ENCODE measurements around the gene SVIL.

Gene SVIL

DNA sequence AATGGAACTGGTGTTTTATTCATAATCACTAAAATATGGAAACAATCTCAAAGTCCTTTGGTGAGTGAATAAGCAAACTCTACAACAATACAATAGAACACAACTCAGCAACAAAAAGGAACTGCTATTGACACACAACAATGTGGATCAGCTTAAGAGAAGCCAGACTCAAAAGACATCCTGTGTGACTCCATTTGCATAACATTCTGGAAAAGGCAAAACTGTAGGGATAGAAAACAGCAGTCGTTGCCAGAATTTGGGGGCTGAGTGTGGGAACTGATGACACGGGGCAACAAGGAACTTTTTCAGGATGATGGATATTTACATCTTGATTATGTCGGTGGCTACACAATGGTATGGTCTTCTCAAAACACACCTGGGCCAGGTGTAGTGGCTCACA is 32.4 kb upstream of the SVIL start:
- Histone ChIP-seq H3K27ac (peak overlapping the region; percentile 65), H3K9me3 (no peaks in the 10 kb centered on the region), H3K4me1 (ENCODE audit: control insufficient read depth in 1 of 2, insufficient read depth in 1 of 2, low read depth in 1 of 2, low read length in 1 of 2) (peaks cover 4 to 14% of the 10 kb centered on the region in 2 experiments), H3K4me3 (ENCODE audit: low read depth in 1 of 2, low read length in 1 of 2) (no peak overlapping the region), H3K36me3 (peaks cover 3% of the 10 kb centered on the region), H3K27me3 (no peaks in the 10 kb centered on the region)
- TF ChIP-seq, protein P1, sequence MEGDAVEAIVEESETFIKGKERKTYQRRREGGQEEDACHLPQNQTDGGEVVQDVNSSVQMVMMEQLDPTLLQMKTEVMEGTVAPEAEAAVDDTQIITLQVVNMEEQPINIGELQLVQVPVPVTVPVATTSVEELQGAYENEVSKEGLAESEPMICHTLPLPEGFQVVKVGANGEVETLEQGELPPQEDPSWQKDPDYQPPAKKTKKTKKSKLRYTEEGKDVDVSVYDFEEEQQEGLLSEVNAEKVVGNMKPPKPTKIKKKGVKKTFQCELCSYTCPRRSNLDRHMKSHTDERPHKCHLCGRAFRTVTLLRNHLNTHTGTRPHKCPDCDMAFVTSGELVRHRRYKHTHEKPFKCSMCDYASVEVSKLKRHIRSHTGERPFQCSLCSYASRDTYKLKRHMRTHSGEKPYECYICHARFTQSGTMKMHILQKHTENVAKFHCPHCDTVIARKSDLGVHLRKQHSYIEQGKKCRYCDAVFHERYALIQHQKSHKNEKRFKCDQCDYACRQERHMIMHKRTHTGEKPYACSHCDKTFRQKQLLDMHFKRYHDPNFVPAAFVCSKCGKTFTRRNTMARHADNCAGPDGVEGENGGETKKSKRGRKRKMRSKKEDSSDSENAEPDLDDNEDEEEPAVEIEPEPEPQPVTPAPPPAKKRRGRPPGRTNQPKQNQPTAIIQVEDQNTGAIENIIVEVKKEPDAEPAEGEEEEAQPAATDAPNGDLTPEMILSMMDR (IDR thresholded peaks at IDR 0.05) = no peak

DNA sequence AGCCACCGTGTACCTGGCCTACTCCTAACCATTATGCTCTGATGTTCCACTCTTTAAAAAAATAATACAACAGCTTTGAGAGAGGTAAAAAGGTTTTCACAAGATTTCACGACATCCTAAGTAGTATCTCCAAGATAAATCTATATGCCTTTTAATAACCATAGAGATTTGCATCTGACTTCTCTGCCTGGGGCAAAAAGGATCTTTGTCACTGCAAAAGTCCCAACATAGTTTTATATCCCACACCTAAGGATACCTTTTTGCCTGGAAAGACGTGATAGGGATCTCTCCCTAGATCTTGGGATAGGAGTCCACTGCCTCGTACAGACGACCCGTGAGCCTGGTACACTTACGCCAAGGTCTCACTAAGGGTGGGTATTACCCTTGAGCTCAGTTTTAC is 31.4 kb upstream of the SVIL start:
- no peak overlapping the region for H3K4me3 ChIP-seq (ENCODE audit: low read depth in 1 of 2, low read length in 1 of 2)
- H3K4me1 ChIP-seq (ENCODE audit: control insufficient read depth in 1 of 2, insufficient read depth in 1 of 2, low read depth in 1 of 2, low read length in 1 of 2) = peaks cover 8 to 17% of the 10 kb centered on the region in 2 experiments
- TF ChIP-seq, protein P1 (IDR thresholded peaks at IDR 0.05) = no peak
- H3K27ac ChIP-seq = peak overlapping the region; percentile 65
- no peaks in the 10 kb centered on the region for H3K9me3 ChIP-seq
- peaks cover 3% of the 10 kb centered on the region for H3K36me3 ChIP-seq
- no peaks in the 10 kb centered on the region for H3K27me3 ChIP-seq

DNA sequence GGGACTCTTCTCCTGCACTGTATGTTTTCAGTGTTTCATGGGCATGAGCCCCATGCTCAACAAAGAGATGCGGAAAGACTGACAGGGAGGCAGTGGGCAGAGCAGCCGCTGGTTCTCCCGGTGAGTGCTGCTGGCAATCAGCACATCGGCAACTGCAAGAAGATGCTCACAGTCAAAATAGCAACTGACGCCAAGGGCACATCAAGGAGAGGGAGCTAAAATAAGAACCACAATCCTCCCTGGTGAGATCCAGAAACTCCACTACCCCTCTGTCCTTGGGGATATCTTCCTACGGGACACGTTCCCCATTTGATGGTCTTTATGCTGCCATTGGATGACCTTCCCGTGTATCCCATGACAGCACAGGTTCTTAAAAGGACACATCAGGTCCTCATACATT is 28.9 kb upstream of the SVIL start:
- Histone ChIP-seq H3K27ac (no peak overlapping the region), H3K36me3 (no peaks in the 10 kb centered on the region), H3K9me3 (no peaks in the 10 kb centered on the region), H3K27me3 (no peaks in the 10 kb centered on the region), H3K4me1 (ENCODE audit: control insufficient read depth in 1 of 2, insufficient read depth in 1 of 2, low read depth in 1 of 2, low read length in 1 of 2) (peaks cover 33% of the 10 kb centered on the region in 2 experiments), H3K4me3 (ENCODE audit: low read depth in 1 of 2, low read length in 1 of 2) (no peak overlapping the region)
- TF ChIP-seq, protein P1 (IDR thresholded peaks at IDR 0.05) = no peak

DNA sequence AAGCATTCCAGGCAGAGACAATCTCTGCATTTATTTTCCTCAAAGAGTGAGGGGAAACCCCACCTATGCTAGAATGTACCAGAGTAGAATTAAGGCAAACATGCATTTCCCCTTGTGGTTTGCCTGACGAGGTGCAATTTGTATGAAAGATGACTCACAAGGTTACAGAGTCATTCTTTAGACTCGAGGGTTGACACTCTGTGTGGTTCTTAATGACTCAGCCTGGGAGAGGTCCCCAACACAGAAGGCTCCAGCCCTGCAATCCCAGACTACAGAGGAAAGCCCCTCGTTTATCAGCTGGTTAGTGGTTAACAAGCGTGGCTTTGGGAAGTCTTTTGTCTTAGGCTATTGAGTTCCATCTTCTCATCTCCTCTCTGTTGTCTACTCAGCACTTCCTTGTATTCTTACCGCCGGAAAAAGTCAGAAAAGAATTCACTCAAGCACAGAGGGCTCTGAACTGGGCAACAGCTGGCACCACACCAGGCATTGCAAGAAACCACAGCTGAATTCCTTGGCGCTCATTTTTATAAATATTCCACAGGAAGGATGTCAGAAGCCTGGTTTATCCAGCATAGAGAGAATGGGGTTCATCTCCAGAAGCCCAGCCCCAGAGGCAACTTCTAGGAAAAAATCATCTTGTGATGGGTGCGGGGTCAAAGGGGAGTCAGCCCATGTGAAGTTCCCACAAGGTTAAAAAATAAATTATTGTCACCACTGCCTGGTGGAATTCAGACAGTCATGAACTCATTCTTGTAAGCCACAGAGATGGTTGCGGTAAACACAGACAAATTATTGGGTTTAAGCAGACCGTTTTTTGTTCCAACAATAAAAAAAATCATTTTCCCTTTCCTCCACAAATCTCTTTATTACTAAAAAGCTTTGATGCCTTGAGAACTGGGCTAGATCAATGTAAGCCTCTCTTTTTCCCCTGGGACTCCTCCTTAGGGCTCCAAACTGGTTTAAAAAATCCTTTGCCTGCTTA is 24.5 kb upstream of the SVIL start:
- Histone ChIP-seq H3K27me3 (no peaks in the 10 kb centered on the region), H3K4me3 (ENCODE audit: low read depth in 1 of 2, low read length in 1 of 2) (peak overlapping the region; percentile 7 to 41), H3K27ac (peak overlapping the region; percentile 89), H3K9me3 (no peaks in the 10 kb centered on the region), H3K4me1 (ENCODE audit: control insufficient read depth in 1 of 2, insufficient read depth in 1 of 2, low read depth in 1 of 2, low read length in 1 of 2) (peaks cover 39 to 40% of the 10 kb centered on the region in 2 experiments), H3K36me3 (peaks cover 26% of the 10 kb centered on the region)
- TF ChIP-seq, protein P1 (IDR thresholded peaks at IDR 0.05) = peak; percentile 73

DNA sequence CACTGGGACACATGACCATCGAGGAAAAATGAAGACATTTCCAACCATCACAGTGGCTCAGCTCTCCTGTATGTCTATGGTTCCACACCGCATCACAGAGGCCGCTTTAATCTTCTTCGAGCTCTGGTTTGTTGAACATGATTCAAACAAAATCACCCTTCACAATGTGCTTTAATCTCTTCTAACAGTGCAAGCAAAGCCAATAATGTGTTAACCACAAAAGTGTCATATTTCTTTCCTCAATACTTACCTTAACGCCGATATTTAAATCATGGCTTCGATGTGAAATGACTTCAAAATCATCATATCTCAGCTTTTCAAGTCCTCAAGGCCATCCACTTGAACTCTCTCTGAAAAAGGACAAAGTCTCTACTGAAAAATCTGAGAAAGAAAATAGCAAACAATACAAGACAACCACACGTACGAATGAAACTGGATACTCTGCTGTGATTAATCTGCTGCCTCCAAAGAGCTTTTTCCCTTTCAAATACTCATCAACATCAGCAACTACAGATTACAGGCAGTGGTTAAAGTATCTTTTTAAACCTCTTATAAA is 23.0 kb upstream of the SVIL start:
- Histone ChIP-seq H3K27me3 (no peaks in the 10 kb centered on the region), H3K4me3 (ENCODE audit: low read depth in 1 of 2, low read length in 1 of 2) (no peak overlapping the region), H3K36me3 (peaks cover 26% of the 10 kb centered on the region), H3K4me1 (ENCODE audit: control insufficient read depth in 1 of 2, insufficient read depth in 1 of 2, low read depth in 1 of 2, low read length in 1 of 2) (peaks cover 43 to 45% of the 10 kb centered on the region in 2 experiments), H3K9me3 (no peaks in the 10 kb centered on the region), H3K27ac (peak overlapping the region; percentile 89)
- TF ChIP-seq, protein P1 (IDR thresholded peaks at IDR 0.05) = no peak
